NCI-H2081 treated with DMSO at 0.1 percent for 48 hours (cell line): Measurements from ENCODE around the gene AKAP9.
"Not testable (repeated sequence)": the region's sequence is repeated elsewhere in the genome, so short reads cannot be mapped to it uniquely, and the experiment has no call there.

Experiments used
- DNase-seq: peaks from one replicate; lab custom pipeline; 2025; lab: John Stamatoyannopoulos, UW

Gene AKAP9

GRCh38 chr7:92134271-92135051 lies 193.8 kb downstream of the AKAP9 start, which contains the start of gene CYP51A1:
Gene CYP51A1 (minus strand): TSS chr7:92134477. CDS start chr7:92134364, 113 bp downstream.
- DNase-seq, result peak; percentile 86

- DNase-seq, result peak; percentile 20
Observed at GRCh38 chr7:92135052-92135889, 194.6 kb downstream of the AKAP9 start.

- no peak for DNase-seq
Observed at GRCh38 chr7:92137557-92137956, 196.9 kb downstream of the AKAP9 start.

GRCh38 chr7:92141161-92141560 lies 200.5 kb downstream of the AKAP9 start:
- DNase-seq, result no peak

- not testable (repeated sequence) for DNase-seq
Observed at GRCh38 chr7:92142791-92143190, 202.1 kb downstream of the AKAP9 start.

- not testable (repeated sequence) for DNase-seq
Observed at GRCh38 chr7:92143192-92143880, 202.7 kb downstream of the AKAP9 start.

- DNase-seq, result no peak
Observed at GRCh38 chr7:92149736-92150239, 209.1 kb downstream of the AKAP9 start.

GRCh38 chr7:92150450-92151017 lies 209.9 kb downstream of the AKAP9 start:
- DNase-seq, result no peak

- no peak for DNase-seq
Observed at GRCh38 chr7:92155108-92155739, 214.6 kb downstream of the AKAP9 start.

GRCh38 chr7:92156990-92157389 lies 216.3 kb downstream of the AKAP9 start:
- DNase-seq, result no peak

- no peak for DNase-seq
Observed at GRCh38 chr7:92158660-92159575, 218.3 kb downstream of the AKAP9 start.
